LNCaP clone FGC (cell line): ENCODE data around the gene UACA.
"Not testable (repeated sequence)": the region's sequence is repeated elsewhere in the genome, so short reads cannot be mapped to it uniquely, and the experiment has no call there.

Experiments used
- DNase-seq: peaks from one replicate; pipeline ENCODE4 v3.0.0-alpha.2; 2011; ENCODE audit warnings: low read depth
- H3K4me3 ChIP-seq: 2 replicates; pipeline ENCODE4 v1.5.1; 2011; ENCODE audit warnings: mild to moderate bottlenecking, low read depth, low read length, control low read depth
- CTCF ChIP-seq: IDR thresholded peaks from 2 replicates; pipeline ENCODE4 v1.5.1; 2012; ENCODE audit warnings: mild to moderate bottlenecking; ENCODE audit not compliant: control insufficient read depth, insufficient read depth; ENCODE audit errors: extremely low read depth

The UACA gene

DNA sequence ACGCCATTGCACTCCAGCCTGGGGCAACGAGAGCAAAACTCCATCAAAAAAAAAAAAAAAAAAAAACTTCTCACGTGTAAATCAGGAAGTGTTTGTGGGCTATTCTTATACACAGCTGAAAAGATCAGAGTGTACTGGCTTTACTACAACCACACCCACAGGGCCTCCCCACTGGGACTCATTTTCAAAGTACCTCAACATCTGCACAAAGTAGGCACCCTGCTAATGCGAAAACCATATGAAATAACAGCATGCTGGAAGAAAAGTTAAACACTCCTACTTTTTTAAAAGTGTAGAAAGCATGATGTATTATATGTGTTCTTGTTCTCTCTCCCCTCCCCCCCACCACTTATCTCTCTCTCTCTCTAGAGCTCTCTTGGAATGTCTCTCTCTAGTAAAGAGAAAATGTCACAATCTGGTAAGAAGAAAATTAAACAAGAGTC is 11.1 kb downstream of the UACA start:
- TF ChIP-seq CTCF = no peak
- no peak overlapping the region for H3K4me3 ChIP-seq
- no peak for DNase-seq

GRCh38 chr15:70750203-70750869 is 13.0 kb downstream of the UACA start:
- no peak for DNase-seq
- H3K4me3 ChIP-seq = no peak overlapping the region
- TF ChIP-seq CTCF = no peak

- TF ChIP-seq CTCF = no peak
- no peak for DNase-seq
- no peak overlapping the region for H3K4me3 ChIP-seq
These were observed 15.0 kb downstream of the UACA start for GRCh38 chr15:70748281-70748747.

GRCh38 chr15:70746598-70746997 is 16.8 kb downstream of the UACA start:
- DNase-seq = not testable (repeated sequence)

GRCh38 chr15:70742928-70743327 is 20.4 kb downstream of the UACA start:
- H3K4me3 ChIP-seq = no peak overlapping the region
- TF ChIP-seq CTCF = no peak
- no peak for DNase-seq

More at GRCh38 chr15:70746598-70746997, 16.8 kb downstream of the UACA start:
- H3K4me3 ChIP-seq = not testable (repeated sequence)

DNA sequence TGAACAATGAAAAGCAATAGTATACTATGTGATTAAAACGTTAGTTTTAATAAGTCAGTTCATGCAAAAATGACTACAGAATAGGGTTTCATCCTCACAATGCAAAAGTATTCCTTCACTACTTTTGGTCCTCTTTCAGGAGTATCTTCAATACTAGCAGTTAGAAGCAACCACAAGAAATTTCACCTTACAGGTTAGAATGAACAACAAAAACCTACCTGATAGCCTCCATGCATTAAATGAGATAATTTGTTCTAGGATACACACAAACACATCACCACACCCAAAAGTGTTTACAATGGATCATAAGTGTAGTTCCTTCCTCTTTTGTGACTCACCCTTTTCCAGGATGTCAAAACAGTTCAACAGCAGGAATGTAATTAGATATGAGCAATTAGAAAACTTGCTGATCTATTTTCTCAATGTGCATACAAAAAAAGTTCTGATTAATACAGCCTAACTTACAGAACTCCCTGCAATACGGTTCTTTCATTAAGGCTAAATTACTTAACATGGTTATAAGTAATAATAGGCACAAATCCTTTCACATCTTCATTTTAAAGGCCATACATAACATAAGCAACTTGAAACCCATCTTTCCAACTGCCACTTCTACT is 21.6 kb downstream of the UACA start:
- DNase-seq = no peak
- H3K4me3 ChIP-seq = no peak overlapping the region
- no peak for TF ChIP-seq CTCF

DNA sequence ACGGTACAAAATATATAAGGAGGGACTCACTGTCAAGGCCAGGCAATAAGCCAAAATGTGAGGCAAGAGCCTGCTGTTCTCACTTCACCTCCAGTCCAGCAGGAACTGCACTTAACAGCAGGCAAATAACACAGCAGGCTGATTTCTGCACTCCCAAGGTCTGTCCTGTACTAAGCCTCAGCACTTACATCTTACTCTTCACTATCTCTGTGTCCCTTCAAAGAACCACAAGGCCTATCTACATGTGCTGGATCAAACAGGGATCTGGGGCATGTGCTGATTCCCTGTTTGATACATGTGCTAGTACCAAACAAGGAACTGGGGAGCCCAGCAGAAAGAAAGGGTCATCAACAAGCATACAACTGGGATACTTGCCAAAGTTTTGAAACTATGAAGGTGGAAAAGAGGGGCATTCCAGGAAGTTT is 22.2 kb downstream of the UACA start:
- DNase-seq = peak; percentile 76
- H3K4me3 ChIP-seq = no peak overlapping the region
- TF ChIP-seq CTCF = no peak

DNA sequence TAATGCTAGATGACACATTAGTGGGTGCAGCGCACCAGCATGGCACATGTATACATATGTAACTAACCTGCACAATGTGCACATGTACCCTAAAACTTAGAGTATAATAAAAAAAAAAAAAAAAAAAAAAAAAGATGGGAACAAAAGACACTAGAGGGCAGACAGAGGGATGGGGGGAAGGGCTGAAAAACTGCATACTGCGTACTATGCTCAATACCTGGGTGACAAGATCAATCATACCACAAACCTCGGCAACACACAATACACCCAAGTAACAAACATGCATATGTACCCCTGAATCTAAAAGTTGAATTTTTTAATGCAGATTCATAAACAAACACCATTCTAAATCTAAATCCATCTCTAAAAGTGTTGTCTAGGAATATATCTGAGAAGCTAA is 28.3 kb downstream of the UACA start:
- not testable (repeated sequence) for H3K4me3 ChIP-seq, DNase-seq
